Measurements from ENCODE around the gene MMP26. TPM values are rescaled to one million over a fixed set of nuclear protein-coding genes. Genes with fewer than 3 reads are reported as not detected.

Gene MMP26
- total and polyA plus RNA-seq, 2 donors (not counting 1 experiment from before 2014, with no cell fraction given): not detected

- Histone ChIP-seq H3K4me1 (ENCODE audit: control insufficient read depth, extremely low read depth, insufficient read depth, low read length) (no peaks in the 10 kb centered on the region), H3K79me2 (ENCODE audit: control insufficient read depth, insufficient read depth, low read length) (no peaks in the 10 kb centered on the region)
- DNase-seq (ENCODE audit: low read depth in 2 of 2): no peak
These were observed 19.8 kb upstream of the MMP26 start for GRCh38 chr11:4684631-4685285.

GRCh38 chr11:4695442-4695841 lies 9.1 kb upstream of the MMP26 start:
- Histone ChIP-seq H3K4me1 (ENCODE audit: control insufficient read depth, extremely low read depth, insufficient read depth, low read length) (no peaks in the 10 kb centered on the region), H3K27ac (ENCODE audit: insufficient read depth, low read length) (no peak overlapping the region), H3K79me2 (ENCODE audit: control insufficient read depth, insufficient read depth, low read length) (no peaks in the 10 kb centered on the region), H3K9ac (ENCODE audit: insufficient read depth, low read length) (no peak overlapping the region), H2AFZ (ENCODE audit: low read length) (no peak overlapping the region), H3K9me3 (ENCODE audit: control insufficient read depth, insufficient read depth, low read depth, low read length) (no peaks in the 10 kb centered on the region), H3K4me3 (replicated peaks in 1 of 4; ENCODE audit: control extremely low read depth in 1 of 4, insufficient read depth in 1 of 4, low read depth in 3 of 4, low read length in 4 of 4) (no peak overlapping the region), H3K4me2 (ENCODE audit: extremely low read depth, insufficient read depth, low read length) (no peak overlapping the region), H3K36me3 (ENCODE audit: control insufficient read depth, insufficient read depth, low read length) (no peaks in the 10 kb centered on the region), H4K20me1 (ENCODE audit: control insufficient read depth, extremely low read depth, insufficient read depth, low read length) (no peaks in the 10 kb centered on the region), H3K27me3 (ENCODE audit: control insufficient read depth, insufficient read depth, low read length) (no peaks in the 10 kb centered on the region)
- no peak for TF ChIP-seq EZH2 (IDR thresholded peaks at IDR 0.05; ENCODE audit: low read length, missing control alignments)
- no peak for TF ChIP-seq CTCF (conservative IDR thresholded peaks at IDR 0.05 in 1 of 2, IDR thresholded peaks at IDR 0.05 in 1 of 2; ENCODE audit: low read depth in 1 of 2, low read length in 2 of 2)
- peak in 1 of 2 donors; percentile 4 for DNase-seq (ENCODE audit: low read depth in 2 of 2)

More at GRCh38 chr11:4684631-4685285, 19.8 kb upstream of the MMP26 start:
- no peaks in the 10 kb centered on the region for H3K36me3 ChIP-seq (ENCODE audit: control insufficient read depth, insufficient read depth, low read length)
- TF ChIP-seq CTCF (conservative IDR thresholded peaks at IDR 0.05 in 1 of 2, IDR thresholded peaks at IDR 0.05 in 1 of 2; ENCODE audit: low read depth in 1 of 2, low read length in 2 of 2) (no peak), EZH2 (IDR thresholded peaks at IDR 0.05; ENCODE audit: low read length, missing control alignments) (no peak)
- H4K20me1 ChIP-seq (ENCODE audit: control insufficient read depth, extremely low read depth, insufficient read depth, low read length): no peaks in the 10 kb centered on the region
- H3K4me3 ChIP-seq (replicated peaks in 1 of 4; ENCODE audit: control extremely low read depth in 1 of 4, insufficient read depth in 1 of 4, low read depth in 3 of 4, low read length in 4 of 4): no peak overlapping the region
- no peaks in the 10 kb centered on the region for H3K27me3 ChIP-seq (ENCODE audit: control insufficient read depth, insufficient read depth, low read length)
- H3K9ac ChIP-seq (ENCODE audit: insufficient read depth, low read length): no peak overlapping the region
- H3K4me2 ChIP-seq (ENCODE audit: extremely low read depth, insufficient read depth, low read length): no peak overlapping the region
- H3K27ac ChIP-seq (ENCODE audit: insufficient read depth, low read length): no peak overlapping the region
- no peak overlapping the region for H2AFZ ChIP-seq (ENCODE audit: low read length)
- no peaks in the 10 kb centered on the region for H3K9me3 ChIP-seq (ENCODE audit: control insufficient read depth, insufficient read depth, low read depth, low read length)

GRCh38 chr11:4697585-4697984 lies 7.0 kb upstream of the MMP26 start, which contains the start of gene OR51E2:
Gene OR51E2 (minus strand): TSS chr11:4697853. CDS start chr11:4682711, 15,142 bp downstream.
- H3K9ac ChIP-seq (ENCODE audit: insufficient read depth, low read length): no peak within 1 kb of the TSS
- H3K27ac ChIP-seq (ENCODE audit: insufficient read depth, low read length): no peak within 1 kb of the TSS

More at GRCh38 chr11:4697585-4697984, 7.0 kb upstream of the MMP26 start, which contains the start of gene OR51E2:
- H2AFZ ChIP-seq (ENCODE audit: low read length): no peak within 1 kb of the TSS
- no peaks in the 10 kb centered on the region for H3K79me2 ChIP-seq (ENCODE audit: control insufficient read depth, insufficient read depth, low read length)
- no peaks in the 10 kb centered on the region for H3K9me3 ChIP-seq (ENCODE audit: control insufficient read depth, insufficient read depth, low read depth, low read length)
- no peaks in the 10 kb centered on the region for H3K27me3 ChIP-seq (ENCODE audit: control insufficient read depth, insufficient read depth, low read length)
- peak in 1 of 2 donors; percentile 28 for DNase-seq (ENCODE audit: low read depth in 2 of 2)
- H3K36me3 ChIP-seq (ENCODE audit: control insufficient read depth, insufficient read depth, low read length): no peaks in the 10 kb centered on the region
- H4K20me1 ChIP-seq (ENCODE audit: control insufficient read depth, extremely low read depth, insufficient read depth, low read length): no peaks in the 10 kb centered on the region
- H3K4me3 ChIP-seq (replicated peaks in 1 of 4; ENCODE audit: control extremely low read depth in 1 of 4, insufficient read depth in 1 of 4, low read depth in 3 of 4, low read length in 4 of 4): no peak within 1 kb of the TSS
- TF ChIP-seq EZH2 (IDR thresholded peaks at IDR 0.05; ENCODE audit: low read length, missing control alignments) (no peak), CTCF (conservative IDR thresholded peaks at IDR 0.05 in 1 of 2, IDR thresholded peaks at IDR 0.05 in 1 of 2; ENCODE audit: low read depth in 1 of 2, low read length in 2 of 2) (no peak)
- H3K4me1 ChIP-seq (ENCODE audit: control insufficient read depth, extremely low read depth, insufficient read depth, low read length): no peaks in the 10 kb centered on the region
- H3K4me2 ChIP-seq (ENCODE audit: extremely low read depth, insufficient read depth, low read length): no peak within 1 kb of the TSS

Measured in fibroblast of lung (primary cell).